ENCODE measurements around the gene NOS3. TPM values are rescaled to one million over a fixed set of nuclear protein-coding genes. Genes with fewer than 3 reads are reported as not detected.

Gene NOS3
- total RNA-seq, 4 donors from 2014 or later = 5.2 to 8.1 (median 6.3) TPM

GRCh38 chr7:150952331-150953050 lies 38.3 kb upstream of the NOS3 start:
- intact Hi-C loops (cut with DNase I) = no loop called here
- WGBS, 2 donors = 93 to 95% methylated on average over 29 to 33 of the region's 33 CpGs
- peaks cover 5% of the 10 kb centered on the region for H3K27me3 ChIP-seq
- H3K27ac ChIP-seq = no peak overlapping the region
- no peaks in the 10 kb centered on the region for H3K9me3 ChIP-seq
- no peak overlapping the region for H3K4me3 ChIP-seq (replicated peaks in 1 of 3)
- H3K36me3 ChIP-seq = no peaks in the 10 kb centered on the region
- DNase-seq = no peak
- TF ChIP-seq CTCF (IDR thresholded peaks at IDR 0.05) (no peak), POLR2A (IDR thresholded peaks at IDR 0.05) (no peak)
- peaks cover 5 to 7% of the 10 kb centered on the region in 2 donors for H3K4me1 ChIP-seq

GRCh38 chr7:150953061-150953997 lies 37.5 kb upstream of the NOS3 start:
- no peak overlapping the region for H3K4me3 ChIP-seq (replicated peaks in 1 of 3)
- no peak for DNase-seq
- H3K27me3 ChIP-seq = no peaks in the 10 kb centered on the region
- no peaks in the 10 kb centered on the region for H3K9me3 ChIP-seq
- H3K36me3 ChIP-seq = no peaks in the 10 kb centered on the region
- no peak overlapping the region for H3K27ac ChIP-seq
- intact Hi-C loops (cut with DNase I) = no loop called here
- 86 to 98% methylated on average over 12 to 14 of the region's 17 CpGs for WGBS, 2 donors
- TF ChIP-seq POLR2A (IDR thresholded peaks at IDR 0.05) (no peak), CTCF (IDR thresholded peaks at IDR 0.05) (no peak)
- peaks cover 5 to 7% of the 10 kb centered on the region in 2 donors for H3K4me1 ChIP-seq

GRCh38 chr7:150954201-150954985 lies 36.4 kb upstream of the NOS3 start:
- H3K36me3 ChIP-seq = no peaks in the 10 kb centered on the region
- DNase-seq = no peak
- TF ChIP-seq CTCF (IDR thresholded peaks at IDR 0.05) (no peak), POLR2A (IDR thresholded peaks at IDR 0.05) (no peak)
- no peak overlapping the region for H3K27ac ChIP-seq
- H3K27me3 ChIP-seq = no peaks in the 10 kb centered on the region
- H3K4me1 ChIP-seq = peaks cover 5 to 7% of the 10 kb centered on the region in 2 donors
- intact Hi-C loops (cut with DNase I) = no loop called here
- WGBS, 2 donors = 82 to 84% methylated on average over 6 to 9 of the region's 9 CpGs
- H3K4me3 ChIP-seq (replicated peaks in 1 of 3) = no peak overlapping the region
- H3K9me3 ChIP-seq = no peaks in the 10 kb centered on the region

GRCh38 chr7:150954986-150955518 lies 35.8 kb upstream of the NOS3 start:
- H3K4me3 ChIP-seq (replicated peaks in 1 of 3) = no peak overlapping the region
- H3K9me3 ChIP-seq = no peaks in the 10 kb centered on the region
- H3K27ac ChIP-seq = no peak overlapping the region
- H3K27me3 ChIP-seq = no peaks in the 10 kb centered on the region
- intact Hi-C loops (cut with DNase I) = no loop called here
- no peak for DNase-seq
- H3K36me3 ChIP-seq = no peaks in the 10 kb centered on the region
- TF ChIP-seq CTCF (IDR thresholded peaks at IDR 0.05) = no peak
- TF ChIP-seq POLR2A (IDR thresholded peaks at IDR 0.05) = no peak
- peaks cover 5 to 7% of the 10 kb centered on the region in 2 donors for H3K4me1 ChIP-seq
- 71 to 83% methylated on average over 15 to 21 of the region's 21 CpGs for WGBS, 2 donors

All from thyroid gland (tissue), 4 donors.